Hematopoietic multipotent progenitor cell treated with erythropoietin and hydrocortisone succinate and interleukin-3 and kit ligand, for 17 days (in vitro differentiated cells): ENCODE results near the gene IZUMO1.

Experiments used
- DNase-seq: peaks from one replicate; pipeline ENCODE4 v3.0.0-alpha.2; 2015; ENCODE audit warnings: low spot score

Gene IZUMO1

DNA sequence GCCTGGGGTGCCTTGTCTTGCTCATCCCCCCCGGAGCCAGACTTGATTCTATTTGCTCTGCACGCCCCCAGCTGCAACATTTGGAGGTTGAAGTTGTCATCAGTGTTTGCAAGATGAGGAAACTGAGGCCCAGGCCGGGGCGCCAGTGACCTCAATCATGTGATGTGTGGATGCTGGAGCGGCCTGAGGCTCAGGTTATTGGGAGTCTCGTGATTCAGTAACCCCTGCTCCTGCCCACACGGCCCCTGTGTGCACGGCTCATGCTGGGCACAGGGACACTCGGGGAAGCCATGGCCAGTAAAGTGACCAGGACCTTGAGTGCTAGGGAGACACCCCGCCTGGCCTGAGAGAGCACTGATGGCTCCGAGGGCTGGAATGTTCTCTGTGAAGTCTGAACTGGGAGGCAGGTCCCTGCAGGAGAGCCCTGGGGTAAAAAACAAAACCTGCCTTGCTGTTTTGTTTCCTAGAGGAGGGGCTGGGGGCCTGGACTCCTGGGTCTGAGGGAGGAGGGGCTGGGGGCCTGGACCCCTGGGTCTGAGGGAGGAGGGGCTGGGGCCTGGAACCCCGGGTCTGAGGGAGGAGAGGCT is 10.5 kb upstream of the IZUMO1 start:
- DNase-seq: no peak

DNA sequence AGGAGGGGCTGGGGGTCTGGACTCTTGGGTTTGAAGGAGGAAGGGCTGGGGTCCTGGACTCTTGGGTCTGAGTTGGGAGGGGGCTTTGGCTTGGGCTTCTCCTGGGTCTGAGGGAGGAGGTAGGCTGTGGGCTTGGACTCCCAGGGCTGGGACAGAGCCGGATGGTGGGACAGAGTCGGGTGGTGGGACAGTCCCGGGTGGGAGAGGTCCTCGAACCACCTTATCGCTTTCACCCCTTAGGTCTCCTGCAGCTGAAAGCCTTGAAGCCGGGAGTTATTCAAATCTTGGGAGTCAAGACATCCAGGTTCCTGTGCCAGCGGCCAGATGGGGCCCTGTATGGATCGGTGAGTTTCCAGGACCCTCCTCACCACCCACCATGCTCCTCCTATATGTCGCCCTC is 10.0 kb upstream of the IZUMO1 start:
- DNase-seq: no peak

DNA sequence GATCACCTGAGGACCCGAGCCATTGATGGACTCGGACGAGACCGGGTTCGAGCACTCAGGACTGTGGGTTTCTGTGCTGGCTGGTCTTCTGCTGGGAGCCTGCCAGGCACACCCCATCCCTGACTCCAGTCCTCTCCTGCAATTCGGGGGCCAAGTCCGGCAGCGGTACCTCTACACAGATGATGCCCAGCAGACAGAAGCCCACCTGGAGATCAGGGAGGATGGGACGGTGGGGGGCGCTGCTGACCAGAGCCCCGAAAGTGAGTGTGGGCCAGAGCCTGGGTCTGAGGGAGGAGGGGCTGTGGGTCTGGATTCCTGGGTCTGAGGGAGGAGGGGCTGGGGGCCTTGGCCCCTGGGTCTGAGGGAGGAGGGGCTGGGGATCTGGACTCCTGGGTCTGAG is 9.5 kb upstream of the IZUMO1 start:
- DNase-seq: no peak

DNA sequence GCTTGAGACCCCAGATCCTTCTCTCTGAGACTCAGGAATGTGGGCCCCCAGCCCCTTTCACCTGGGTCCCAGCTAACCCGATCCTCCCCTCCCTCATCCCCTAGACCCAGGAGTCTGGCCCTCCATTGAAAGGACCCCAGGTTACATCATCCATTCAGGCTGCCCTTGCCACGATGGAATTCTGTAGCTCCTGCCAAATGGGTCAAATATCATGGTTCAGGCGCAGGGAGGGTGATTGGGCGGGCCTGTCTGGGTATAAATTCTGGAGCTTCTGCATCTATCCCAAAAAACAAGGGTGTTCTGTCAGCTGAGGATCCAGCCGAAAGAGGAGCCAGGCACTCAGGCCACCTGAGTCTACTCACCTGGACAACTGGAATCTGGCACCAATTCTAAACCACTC is 9.1 kb upstream of the IZUMO1 start:
- no peak for DNase-seq

DNA sequence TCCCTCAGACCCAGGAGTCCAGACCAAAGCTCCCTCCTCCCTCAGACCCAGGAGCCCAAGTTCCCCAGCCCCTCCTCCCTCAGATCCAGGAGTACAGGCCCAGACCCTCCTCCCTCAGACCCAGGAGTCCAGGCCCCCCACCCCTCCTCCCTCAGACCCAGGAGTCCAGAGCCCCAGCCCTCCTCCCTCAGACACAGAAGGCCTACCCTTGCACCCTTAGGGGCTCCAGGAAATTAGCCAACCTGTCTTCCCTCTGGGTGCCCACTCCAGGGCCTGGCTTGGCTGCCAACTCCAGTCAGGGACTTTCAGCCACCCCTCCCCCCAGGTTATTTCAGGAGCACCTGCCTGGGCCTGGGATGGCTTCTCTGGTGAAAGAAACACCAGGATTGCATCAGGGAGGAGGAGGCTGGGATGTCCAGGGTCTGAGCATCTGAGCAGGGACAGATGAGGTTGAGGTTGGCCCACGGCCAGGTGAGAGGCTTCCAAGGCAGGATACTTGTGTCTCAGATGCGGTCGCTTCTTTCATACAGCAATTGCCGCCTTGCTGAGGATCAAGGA is 8.5 kb upstream of the IZUMO1 start, which contains the start of gene FGF21:
TSS of gene FGF21 (plus strand) at position 441 of the 558 bp plus-strand sequence. CDS start 713 bp downstream, outside the sequence.
- no peak for DNase-seq

DNA sequence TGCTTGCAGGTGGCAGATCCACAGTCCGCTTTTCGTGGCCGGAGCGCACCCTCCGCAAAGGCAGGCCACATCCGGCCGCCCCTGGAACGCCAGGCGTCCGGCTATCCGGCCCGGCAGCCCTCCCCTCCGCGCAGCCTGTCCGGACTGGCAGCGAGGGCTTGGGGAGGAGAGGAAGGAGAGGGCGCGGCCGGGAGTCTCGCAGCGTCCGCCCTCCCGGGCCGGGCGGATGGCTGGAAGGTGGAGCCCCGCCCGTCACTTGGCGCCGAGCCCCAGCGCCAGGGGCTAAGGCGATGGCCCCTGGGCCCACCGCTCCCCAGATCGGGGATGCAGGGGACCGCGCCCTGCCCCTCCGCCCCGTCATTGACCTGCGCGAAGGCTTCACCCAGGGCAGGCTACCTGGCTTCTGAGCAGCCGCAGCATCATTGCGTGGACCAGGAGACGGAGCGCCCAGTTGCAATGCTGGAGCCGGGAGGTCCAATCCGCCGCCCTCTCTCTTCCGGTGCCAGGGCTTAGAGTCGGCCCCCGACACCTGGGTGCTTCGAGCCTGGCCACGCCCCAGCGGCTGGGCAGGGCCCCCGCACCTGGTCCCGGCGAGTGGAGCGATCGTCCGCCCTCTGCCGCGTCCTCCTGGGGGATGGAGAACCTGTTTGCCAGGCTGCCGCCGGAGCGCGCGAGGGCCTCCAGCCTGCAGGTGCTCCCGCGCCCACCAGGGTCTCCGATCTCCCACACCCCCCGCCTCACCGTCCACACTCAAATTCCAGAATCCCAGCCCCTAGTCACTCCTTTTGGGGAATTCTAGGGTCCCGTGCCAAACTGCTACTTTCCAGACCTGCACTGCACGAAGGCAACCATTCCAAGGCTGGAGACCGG is 6.0 kb upstream of the IZUMO1 start, which contains the start of gene FUT1:
TSS of gene FUT1 (minus strand) at position 146 of the 870 bp plus-strand sequence. CDS start 1,360 bp downstream, outside the sequence.
- DNase-seq: peak; percentile 74

DNA sequence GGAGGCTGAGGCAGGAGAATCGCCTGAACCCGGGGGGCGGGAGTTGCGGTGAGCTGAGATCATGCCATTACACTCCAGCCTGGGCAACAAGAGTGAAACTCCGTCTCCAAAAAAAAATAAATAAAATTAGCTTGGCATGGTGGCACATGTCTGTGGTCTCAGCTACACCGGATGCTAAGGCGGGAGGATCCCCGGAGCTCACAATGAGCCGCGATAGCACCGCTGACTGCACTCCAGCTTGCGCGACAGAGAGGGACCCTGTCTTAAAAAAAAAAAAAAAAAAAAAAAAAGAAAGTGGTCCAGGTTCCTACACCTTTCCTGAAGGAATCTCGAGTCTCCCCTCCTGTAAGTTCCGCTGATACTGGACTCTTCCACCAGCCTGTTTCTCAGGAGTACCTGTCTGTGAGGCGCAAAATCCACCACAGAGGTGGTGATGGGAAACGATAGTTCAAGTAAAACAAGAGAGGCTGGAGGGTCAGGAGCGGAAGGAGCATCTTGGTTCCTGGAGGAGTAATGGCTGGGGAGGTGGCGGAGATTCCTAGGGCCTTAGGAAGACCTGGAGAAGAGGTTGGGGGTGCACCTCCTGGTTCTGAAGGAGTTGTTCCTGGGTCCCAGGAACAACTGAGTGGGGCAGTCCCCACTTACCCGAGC is 5.3 kb upstream of the IZUMO1 start:
- DNase-seq: no peak

DNA sequence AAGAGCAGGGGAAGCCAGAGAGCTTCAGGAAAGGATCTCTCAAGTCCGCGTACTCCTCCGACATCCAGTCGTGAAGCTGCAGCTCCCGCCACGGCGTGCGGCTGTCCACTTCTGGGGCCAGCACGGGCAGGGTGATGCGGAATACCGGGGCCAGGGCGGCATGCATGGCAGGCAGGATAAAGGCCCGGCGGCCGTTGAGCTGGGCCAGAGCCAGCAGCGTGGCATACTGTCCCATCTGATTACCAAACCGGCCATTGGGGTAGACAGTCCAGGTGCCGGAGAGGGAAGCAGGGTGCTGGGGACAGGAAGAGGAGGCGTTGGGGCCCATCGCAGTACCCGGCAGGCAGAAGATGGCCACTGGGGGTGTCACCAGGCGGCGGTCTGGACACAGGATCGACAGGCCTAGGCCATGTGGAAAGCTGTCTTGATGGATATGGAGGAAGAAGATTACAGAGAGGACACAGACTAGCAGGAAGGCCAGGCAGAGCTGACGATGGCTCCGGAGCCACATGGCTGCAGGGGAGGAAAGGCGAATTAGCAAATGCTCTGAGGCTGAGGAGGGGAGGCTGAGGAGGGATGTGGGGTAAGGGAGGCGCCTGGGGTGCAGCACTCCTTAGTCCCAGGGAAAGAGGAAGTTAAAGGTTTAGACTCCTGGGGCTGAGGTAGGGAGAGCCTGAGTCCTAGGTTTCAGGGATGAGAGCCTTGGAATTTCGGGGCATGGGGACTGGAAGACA is 4.2 kb upstream of the IZUMO1 start:
- DNase-seq: peak; percentile 35

DNA sequence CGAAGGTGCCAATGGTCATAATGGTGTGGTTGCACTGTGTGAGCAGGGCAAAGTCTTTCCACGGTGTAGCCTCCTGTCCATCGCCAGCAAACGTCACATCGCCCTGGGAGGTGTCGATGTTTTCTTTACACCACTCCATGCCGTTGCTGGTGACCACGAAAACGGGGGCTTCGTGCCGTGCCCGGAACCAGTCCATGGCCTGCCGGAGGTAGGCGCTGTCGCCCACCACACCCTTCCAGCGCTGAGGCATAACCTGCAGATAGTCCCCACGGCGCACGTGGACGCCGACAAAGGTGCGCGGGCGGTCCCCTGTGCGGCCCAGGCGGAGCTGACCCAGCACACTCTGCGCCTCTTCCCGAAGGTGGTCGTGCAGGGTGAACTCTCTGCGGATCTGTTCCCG is 3.6 kb upstream of the IZUMO1 start:
- DNase-seq: no peak

DNA sequence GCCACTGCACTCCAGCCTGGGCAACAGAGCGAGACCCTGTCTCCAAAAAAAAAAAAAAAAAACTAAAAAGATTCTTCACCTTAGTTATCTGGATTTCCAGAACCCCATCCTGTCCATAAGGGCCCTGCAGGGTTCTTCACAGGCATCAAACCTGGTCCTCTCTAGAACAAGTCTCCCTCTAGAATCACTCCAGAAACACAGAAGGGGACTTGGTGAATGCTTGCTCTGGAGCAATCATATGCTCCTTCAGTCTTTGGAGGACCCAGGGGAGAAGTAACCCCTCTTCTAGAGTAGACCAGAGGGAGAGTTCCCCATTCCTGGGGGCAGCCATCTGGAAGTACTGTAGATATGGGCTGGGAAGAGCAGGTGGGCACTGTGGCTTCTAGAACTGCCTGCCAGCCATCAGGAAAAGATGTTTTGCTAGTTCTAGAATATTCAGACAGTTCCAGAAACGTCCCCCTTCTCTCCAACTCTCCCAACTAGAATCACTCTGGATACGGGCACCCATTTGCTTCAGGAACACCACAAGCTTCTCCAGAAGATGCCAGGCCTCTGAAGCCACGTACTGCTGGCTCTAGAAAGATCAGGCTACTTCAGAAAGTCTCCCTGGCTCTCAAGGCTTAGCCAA is 3.0 kb upstream of the IZUMO1 start:
- no peak for DNase-seq

DNA sequence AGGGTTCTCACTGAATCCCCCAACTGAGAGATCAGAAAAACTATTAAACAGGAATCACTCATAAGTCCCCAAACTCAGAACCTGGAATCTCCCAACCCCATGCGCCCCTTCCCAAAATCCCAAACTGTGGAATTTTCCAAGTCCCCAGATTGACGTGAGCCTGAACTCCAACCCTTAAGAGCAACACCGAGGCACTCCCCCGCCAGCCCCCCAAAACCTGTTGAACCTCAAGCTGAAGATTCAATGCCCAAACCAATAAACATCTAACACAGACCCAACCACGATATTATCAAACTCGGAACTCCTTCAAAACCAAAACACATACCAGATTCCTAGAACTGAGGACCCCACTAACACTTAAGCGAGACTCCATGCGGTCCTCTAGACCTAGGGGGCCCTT is 599 bp downstream of the IZUMO1 start:
- no peak for DNase-seq

DNA sequence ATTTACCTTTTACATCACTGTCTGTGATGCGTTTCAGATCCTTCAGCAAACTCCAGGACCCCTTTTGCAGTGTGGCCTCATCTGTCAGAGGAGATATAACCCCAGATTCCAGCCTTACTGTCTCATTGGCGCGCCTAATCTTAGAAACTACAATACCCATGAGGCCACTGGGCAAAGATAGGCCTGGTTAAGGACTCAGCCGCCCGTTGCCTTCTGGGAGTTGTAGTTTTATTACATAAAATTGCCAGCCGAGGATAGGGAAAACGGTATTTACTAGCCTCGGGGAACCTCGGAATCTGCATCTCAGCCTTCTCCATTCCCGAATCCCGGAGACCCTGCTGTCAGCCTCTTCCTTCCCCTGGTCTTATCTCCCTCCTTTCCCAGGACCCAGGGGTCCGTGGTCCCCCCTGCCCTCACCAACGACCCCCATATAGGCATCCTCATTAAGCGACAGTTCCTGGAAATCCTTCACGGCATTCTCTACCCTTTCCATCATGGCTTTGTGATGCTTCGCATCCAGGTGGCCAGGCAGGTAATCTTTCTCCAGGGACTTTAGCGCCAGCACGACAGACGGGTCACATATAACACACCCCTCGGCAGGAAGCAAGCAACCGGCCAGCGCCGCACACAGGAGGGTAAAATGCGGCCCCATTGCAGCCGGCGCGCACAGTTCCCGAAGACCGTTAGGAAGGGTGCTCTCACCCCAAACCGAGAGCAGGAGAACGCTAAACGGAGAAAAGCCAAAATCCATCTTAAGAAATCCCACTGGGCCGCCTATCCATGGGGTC is 1.3 kb downstream of the IZUMO1 start:
- DNase-seq: peak; percentile 87

DNA sequence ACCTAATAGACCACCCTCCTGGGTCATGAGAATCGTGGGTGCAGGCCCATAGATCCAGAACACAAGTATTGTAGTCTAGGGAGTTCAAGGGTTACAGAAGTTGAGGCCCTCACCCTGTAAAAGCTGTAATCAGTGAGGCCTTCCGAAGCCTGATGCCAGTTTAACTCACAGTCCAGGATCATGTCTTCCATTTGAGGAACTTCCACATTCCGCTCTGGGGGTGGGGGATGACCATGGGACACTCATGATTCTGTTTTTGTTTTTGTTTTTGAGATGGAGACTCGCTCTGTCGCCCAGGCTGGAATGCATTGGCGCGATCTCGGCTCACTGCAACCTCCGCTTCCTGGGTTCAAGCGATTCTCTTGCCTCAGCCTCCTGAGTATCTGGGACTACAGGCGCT is 4.6 kb downstream of the IZUMO1 start:
- DNase-seq: no peak

DNA sequence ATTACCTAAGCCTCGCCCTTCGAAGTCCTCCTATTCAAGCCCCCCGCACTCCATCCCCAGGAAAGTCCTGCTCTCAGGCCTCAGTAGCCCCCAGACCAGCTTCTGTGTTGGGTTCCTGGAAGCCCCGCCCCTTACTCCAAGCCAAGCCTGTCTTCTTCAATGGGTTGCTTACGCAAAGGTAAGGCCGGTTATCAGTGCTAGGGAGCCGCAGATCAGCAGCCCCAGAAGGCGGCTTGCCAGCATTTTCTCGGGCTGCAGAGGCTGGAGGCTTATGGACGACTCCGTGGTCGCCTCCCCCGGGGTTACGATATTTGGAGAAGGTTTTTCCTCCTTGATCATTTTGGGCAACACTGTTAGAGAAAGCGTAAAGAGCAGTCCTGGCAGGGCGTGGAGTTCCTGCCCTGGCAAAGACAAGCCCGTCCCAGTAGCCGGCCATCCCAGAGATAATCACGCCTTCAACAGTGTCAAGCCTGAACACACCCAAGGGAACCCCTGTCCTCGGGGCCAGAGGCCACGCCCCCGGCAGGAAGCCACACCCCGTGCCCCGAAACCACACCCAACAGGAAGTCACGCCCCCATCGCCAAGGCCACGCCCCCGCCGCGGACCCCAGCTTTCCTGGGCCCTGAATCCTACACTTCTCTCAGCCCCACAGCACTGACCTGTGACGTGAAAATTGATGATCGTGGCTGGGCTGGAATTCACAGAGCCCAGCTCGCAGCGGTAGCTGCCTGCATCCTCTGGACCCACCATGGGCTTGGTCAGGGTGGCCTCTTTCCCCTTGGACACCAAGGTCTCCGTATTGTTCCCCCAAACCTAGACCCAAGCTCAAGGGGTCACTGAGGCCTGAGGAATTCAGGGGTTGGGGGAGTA is 5.3 kb downstream of the IZUMO1 start:
- DNase-seq: peak; percentile 88

DNA sequence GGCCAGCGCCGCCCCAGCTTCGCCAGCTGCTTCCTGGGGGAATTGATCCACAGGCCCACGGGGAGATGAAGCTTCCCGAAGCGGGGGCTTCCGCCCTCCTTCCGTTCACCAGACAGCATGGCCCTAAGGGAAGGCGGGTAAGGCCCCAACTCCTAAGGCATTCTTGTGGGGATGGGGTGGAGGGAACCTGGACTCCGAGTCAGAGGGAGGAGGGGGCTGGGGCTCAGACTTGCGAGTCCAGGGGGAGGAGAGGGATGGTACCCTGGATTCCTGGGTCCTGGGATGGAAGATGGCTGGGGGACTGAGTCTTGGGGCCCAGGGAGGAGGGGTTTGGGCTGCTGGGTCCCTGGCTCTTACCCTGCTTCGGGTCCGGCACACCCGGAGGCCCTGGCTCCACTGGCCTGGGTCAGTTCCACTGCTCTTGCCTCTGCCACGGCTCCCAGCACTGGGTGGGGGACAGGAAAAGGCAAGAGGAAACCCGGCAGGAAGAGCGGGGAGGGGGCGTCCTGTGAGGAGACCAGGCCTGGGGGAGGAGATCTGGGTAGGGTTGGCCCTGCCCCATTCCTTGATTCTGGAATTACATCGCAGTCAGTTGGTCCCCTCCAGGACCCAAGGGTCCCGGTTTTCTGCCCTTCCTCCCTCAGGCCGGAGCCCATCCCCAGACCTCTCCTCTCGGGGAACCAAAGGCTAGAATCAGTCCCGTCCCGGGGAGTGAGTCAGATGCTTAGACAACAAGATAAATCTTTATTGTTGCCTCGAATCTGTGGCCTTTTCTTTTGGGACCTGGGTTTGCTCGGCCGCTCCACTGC is 6.3 kb downstream of the IZUMO1 start, which contains the start of gene RASIP1:
TSS of gene RASIP1 (minus strand) at position 447 of the 809 bp plus-strand sequence. CDS start at position 119, 328 bp downstream.
- no peak for DNase-seq

DNA sequence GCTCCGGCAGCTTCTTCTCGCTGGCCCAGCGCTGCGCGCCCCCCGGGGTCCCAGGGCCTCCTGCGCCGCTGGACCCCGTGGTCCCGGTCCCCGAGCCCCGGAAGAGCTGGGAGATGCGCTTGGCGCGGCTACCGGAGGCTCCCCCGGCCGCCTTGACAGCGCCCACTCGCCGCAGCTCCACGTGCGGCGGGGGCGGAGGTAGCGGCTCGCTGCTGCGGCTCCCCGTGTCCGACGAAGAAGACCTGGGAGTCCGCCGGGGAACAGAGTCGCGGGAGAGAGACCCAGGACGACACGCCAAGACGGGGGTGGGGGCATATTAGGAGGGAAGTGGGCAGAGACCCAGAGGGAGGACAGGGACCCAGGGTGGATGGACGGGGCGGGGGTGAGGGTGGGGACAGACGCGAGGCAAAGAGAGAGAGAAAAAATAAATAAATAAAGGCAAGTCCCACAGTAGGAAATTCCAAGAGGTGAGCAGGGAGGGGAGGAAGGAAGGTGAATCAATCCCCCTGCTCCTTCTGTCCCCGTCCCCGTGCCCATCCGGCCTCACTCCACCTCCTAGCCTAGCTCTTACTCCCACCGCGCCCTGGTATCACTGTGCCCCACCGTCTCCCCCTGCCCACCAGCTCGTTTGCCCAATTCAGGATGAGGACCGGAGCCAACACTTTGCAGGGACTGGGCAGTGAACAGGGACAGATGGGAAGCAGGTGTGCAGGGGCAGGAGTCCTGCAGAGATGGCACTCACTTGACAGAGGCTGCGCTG is 7.1 kb downstream of the IZUMO1 start:
- no peak for DNase-seq

DNA sequence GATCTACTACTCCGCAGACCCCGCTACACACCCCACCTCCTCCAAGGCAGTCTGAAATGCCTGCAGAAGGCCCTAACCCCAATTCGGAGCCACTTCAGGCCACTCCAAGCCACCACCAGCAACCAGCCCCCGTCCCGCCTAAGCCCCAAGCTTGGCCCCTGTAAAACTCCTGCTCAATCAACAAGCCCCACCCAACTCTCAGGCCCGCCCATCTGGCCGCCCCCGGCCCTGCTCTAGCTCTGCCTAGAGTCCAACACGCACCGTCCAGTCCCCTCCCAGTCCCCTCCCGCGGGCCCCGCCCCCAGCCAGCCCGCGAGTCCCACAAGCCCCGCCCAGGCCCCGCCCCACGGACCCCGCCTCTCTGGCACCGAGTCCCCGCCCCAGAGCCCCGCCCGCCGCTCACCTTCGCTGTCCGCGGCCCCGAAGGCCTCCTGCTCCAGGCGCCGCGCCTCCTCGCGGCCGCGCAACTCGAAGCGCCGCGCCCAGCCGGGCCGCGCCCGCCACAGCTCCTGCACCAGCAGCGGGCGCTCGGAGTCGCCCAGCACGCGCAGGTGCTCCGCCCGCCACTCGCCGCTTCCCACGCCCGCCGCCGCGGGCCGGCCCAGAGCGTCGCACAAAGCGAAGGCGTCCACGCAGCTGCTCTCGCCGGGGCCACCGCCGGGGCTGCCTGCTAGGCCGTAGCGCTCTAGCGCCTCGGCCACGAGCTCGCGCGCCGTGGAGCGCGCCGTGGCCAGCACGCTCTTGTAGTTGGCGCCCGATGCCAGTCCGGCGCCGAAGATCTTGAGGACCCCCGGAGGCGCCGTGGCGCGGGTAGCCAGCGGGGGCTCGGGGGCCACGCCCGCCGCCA is 7.9 kb downstream of the IZUMO1 start:
- DNase-seq: peak; percentile 92
